ENCODE measurements around the gene MIS12.

The MIS12 gene

GRCh38 chr17:5486206-5487124 is at the start of gene MIS12:
TSS of gene MIS12 (plus strand) at chr17:5486566. CDS start at chr17:5488863, 2,297 bp downstream.
- peak; percentile 99 for DNase-seq (ENCODE audit: low spot score)

DNA sequence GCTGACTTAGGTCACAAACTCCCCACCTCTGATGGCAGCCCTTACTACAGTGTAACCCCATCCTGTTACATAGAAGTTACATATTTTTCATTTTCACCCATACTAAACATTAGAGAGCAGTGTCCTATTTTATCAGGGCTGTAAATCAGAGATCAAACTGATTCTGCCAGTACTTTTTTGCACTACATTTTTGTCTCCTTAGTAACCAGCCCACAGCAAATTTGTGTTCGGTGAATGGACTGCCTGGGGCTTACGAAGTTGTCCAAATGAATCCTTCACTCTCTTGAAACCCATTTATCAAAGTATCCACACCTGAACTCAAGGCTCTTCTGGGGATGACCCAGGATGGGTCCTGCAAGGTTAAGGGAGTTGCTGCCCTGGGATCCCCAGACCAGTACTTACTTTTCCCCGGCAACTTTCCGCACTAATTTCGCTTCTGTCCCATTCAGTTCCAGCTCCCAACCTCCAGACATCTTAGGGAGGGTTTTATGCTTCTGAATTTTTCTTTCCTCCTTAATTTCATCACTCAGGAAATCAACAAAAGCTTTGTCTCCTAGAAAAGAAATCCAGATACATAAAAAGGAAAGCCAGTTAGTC is 48.5 kb upstream of the MIS12 start:
- no peak for DNase-seq (ENCODE audit: low spot score)

GRCh38 chr17:5438716-5439445 is 47.5 kb upstream of the MIS12 start, which contains the start of gene C1QBP:
TSS of gene C1QBP (minus strand) at chr17:5439155. CDS start at chr17:5439073, 82 bp downstream.
- DNase-seq (ENCODE audit: low spot score) = peak; percentile 92

DNA sequence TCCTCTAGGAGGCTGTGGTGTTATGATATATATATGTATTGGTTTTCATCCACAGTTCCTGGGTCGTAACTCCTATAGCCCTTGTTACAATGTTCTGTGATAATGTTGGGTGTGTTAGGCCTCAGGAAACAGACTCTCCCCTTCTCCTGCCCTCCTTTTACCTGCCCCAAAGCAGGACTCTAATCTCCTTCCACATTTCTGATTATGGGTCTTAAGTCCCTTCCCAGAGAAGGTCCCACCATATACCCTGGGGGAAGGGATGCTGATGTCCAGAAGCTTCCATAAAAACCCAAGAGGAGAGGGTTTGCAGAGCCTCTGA is 47.0 kb upstream of the MIS12 start:
- DNase-seq (ENCODE audit: low spot score) = no peak

DNA sequence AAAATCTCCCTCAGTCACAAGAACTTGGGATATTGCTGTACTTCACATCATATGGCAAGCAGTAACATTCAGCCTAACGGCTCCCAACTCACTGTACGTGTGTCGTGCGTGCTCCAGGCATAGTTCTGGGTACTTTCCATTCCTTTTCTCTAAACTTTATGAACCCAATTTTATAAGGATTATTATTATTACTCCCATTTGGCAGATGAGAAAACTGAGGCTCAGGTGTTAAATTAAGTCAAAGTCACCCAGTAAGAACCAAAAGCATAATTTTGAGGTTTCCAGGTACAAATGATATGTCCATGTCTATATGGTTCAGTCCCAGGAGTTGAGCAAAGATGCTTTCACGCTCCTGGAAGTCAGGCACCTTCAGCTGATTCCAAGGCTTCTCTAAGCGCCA is 42.6 kb upstream of the MIS12 start:
- DNase-seq (ENCODE audit: low spot score) = no peak

DNA sequence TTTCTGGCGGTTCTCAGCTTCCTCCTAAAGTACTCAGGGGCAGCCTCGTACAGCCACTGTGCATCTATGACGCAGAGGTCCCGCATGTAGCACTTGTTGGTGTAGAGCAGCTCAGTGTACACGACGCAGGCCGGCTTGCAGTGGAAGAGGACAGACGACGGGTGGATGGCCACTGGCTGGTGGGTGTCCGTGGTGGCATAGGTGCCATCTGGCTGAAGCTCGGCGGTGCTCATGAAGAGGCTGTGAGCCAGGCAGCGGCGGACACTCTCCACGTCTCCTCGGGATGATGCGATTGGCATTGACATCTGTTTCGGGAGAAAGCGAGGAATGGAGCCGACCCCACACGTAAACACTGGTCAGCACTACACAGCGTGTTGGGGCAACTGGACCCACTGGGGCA is 42.2 kb upstream of the MIS12 start:
- DNase-seq (ENCODE audit: low spot score) = no peak

- no peak for DNase-seq (ENCODE audit: low spot score)
These were observed 39.6 kb upstream of the MIS12 start for GRCh38 chr17:5446786-5447185.

- peak; percentile 96 for DNase-seq (ENCODE audit: low spot score)
These were observed 21.5 kb upstream of the MIS12 start for GRCh38 chr17:5464717-5465507.

- no peak for DNase-seq (ENCODE audit: low spot score)
These were observed 20.1 kb upstream of the MIS12 start for GRCh38 chr17:5466295-5466694.

DNA sequence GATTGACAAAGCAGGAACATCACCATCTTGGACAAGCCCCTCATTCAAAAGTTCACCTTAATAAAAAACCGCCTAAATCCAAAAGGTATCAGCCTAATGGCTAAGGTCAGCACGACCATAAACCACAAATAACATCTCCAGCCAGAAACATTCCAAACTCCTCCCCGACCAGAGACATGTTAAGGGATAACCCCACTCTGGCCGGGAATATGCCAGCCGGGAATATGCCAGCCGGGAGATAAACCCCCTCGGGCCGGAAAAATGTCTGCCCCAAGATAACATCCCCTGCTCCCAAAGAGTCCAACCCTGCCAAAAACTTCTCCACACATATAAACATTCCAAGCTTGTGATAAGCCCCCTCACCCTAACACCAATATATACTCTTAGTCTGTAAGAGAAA is 18.9 kb upstream of the MIS12 start:
- no peak for DNase-seq (ENCODE audit: low spot score)

- no peak for DNase-seq (ENCODE audit: low spot score)
These were observed 18.3 kb upstream of the MIS12 start for GRCh38 chr17:5468075-5468473.

GRCh38 chr17:5472511-5472910 is 13.9 kb upstream of the MIS12 start:
- DNase-seq (ENCODE audit: low spot score) = no peak

GRCh38 chr17:5473906-5474305 is 12.5 kb upstream of the MIS12 start:
- no peak for DNase-seq (ENCODE audit: low spot score)

- DNase-seq (ENCODE audit: low spot score) = no peak
These were observed 7.4 kb upstream of the MIS12 start for GRCh38 chr17:5478992-5479391.

GRCh38 chr17:5480962-5481361 is 5.4 kb upstream of the MIS12 start:
- no peak for DNase-seq (ENCODE audit: low spot score)

DNA sequence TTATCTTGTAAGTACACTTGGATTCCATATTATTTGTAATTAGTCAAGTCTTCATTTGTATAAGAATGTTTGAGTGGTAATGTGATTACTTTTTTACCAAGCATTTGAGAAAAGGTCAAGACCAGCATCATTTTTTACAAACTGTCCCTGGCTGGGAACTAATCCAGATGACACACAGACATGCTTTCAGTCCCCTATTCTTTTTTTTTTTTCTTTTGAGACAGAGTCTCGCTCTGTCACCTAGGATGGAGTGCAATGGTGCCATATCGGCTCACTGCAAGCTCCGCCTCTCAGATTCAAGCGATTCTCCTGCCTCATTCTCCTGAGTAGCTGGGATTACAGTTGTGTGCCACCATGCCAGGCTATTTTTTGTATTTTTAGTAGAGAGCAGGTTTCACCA is 4.9 kb upstream of the MIS12 start:
- no peak for DNase-seq (ENCODE audit: low spot score)

- DNase-seq (ENCODE audit: low spot score) = no peak
These were observed 828 bp upstream of the MIS12 start, which contains the start of gene DERL2 for GRCh38 chr17:5485270-5486205. TSS of gene DERL2 (minus strand) at chr17:5486178. CDS start at chr17:5486161, 17 bp downstream.

DNA sequence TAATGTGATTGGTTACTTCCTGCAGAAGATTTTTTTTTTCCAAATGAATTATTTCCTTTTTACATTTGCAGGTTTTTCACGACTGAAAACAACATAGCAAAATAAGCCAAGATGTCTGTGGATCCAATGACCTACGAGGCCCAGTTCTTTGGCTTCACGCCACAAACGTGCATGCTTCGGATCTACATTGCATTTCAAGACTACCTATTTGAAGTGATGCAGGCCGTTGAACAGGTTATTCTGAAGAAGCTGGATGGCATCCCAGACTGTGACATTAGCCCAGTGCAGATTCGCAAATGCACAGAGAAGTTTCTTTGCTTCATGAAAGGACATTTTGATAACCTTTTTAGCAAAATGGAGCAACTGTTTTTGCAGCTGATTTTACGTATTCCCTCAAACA is 2.4 kb downstream of the MIS12 start:
- DNase-seq (ENCODE audit: low spot score) = no peak

- DNase-seq (ENCODE audit: low spot score) = no peak
These were observed 6.6 kb downstream of the MIS12 start for GRCh38 chr17:5492970-5493369.

DNA sequence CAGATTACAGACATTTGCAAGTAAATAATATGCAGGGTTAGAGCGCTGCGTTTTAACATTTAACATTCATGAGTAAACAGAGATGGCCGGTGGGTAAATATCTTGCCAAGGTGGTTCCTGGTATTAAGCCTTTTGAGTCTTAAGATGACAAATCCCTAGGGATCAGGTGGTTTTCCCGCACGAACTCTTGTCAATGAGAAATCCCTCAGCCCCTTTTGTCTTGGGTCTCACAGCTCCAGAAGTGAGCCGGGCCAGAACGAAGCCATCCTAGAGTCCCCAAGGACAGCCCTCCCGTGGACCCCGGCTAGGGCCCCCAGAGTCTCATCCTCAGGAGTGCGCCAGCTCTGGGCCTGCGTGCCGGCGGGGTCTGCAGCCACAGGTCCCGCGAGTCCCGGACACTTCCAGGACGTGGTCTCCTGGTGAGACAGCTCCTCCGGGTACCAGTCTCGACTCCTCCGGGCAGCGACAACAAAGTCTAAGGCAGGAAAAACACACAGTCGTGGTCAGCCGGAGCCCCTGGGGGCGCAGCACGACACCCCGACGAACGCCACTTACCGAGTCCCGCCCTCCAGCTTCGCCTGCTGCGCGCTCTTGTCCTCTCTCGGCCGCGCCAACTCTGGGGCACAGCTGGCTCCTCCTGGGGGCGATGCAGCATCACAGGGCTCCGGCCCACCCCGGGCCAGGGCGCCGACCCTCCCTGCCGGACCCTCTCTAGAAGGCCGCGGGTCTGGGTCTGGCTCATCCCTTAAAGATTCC is 13.3 kb downstream of the MIS12 start:
- DNase-seq (ENCODE audit: low spot score) = no peak

Measured in COLO829 (cell line).